HCT116 (cell line): ENCODE measurements around the gene UBAC2. TPM values are rescaled to one million over a fixed set of nuclear protein-coding genes. Genes with fewer than 3 reads are reported as not detected.

ENCODE experiments used
- ATAC-seq: fragments of 200-7000 bp; cut with Tn5 transposase; 2 replicates; pipeline ENCODE4 v1.9.1; 2020; ENCODE audit warnings: mild to moderate bottlenecking, moderate library complexity
- BruUV-seq: library from RNA; stranded (reverse); fragments of 400-500 nt; replicated peaks from 2 replicates; lab custom pipeline; 2021; lab: Mats Ljungman, UMichigan
- CTCF ChIA-PET: fragments of 300-600 bp; sonication (Branson Sonifier 250); formaldehyde crosslinking; loops from one replicate; lab custom pipeline; 2021; ENCODE audit warnings: antibody characterized with exemption; lab: Charles Lee
- POLR2A ChIA-PET: fragments of 300-600, 350-600 bp; sonication (Branson Sonifier 250); formaldehyde crosslinking; loops from one replicate; lab custom pipeline; 2021; ENCODE audit warnings: antibody characterized with exemption; lab: Charles Lee
- RAD21 ChIA-PET, 2 experiments: fragments of 300-600 bp; sonication (Branson Sonifier 250); formaldehyde crosslinking; loops; one replicate each; lab custom pipeline; 2023; ENCODE audit warnings: low total read pairs in 2 of 2; ENCODE audit not compliant: uncharacterized antibody in 2 of 2, unreplicated experiment in 2 of 2, low non-redundant PET in 1 of 2; lab: Charles Lee
- DNase-seq: peaks from one replicate; pipeline ENCODE4 v3.0.0-alpha.2; 2010; ENCODE audit warnings: low read depth, low spot score
- H2AFZ ChIP-seq: fragments of 200-600 bp; shearing (Covaris generic), sonication (generic); 2 replicates; pipeline ENCODE4 v1.6.1; 2017; ENCODE audit warnings: low read depth, mixed run types, mixed read lengths, antibody characterized with exemption, low read length; ENCODE audit not compliant: poor library complexity, severe bottlenecking
- H3K27ac ChIP-seq: 2 replicates; pipeline ENCODE4 v1.5.1; 2012; ENCODE audit warnings: low read depth, low read length
- H3K27me3 ChIP-seq: fragments of 200-600 bp; sonication (generic); 2 replicates; pipeline ENCODE4 v1.6.1; 2016; ENCODE audit warnings: mixed run types, low read length, mixed read lengths; ENCODE audit not compliant: insufficient read depth
- H3K36me3 ChIP-seq, 2 experiments: fragments of 200-500 bp in 1 of 2; fragments of 200-600 bp in 1 of 2; sonication (Bioruptor generic) in 1 of 2; sonication (generic) in 1 of 2; 2 replicates each; pipeline versions ENCODE4 v1.5.1 to v1.6.1; 2014 to 2016; ENCODE audit warnings: low read length in 2 of 2, inconsistent platforms in 1 of 2, mixed read lengths in 1 of 2, mixed run types in 1 of 2; ENCODE audit not compliant: insufficient read depth in 2 of 2, control insufficient read depth in 1 of 2
- H3K4me1 ChIP-seq, 2 experiments: fragments of 200-600 bp in 1 of 2; sonication (generic) in 1 of 2; 2 replicates each; pipeline versions ENCODE4 v1.5.1 to v1.6.1; 2012 to 2017; ENCODE audit warnings: low read length in 2 of 2, inconsistent platforms in 1 of 2, mild to moderate bottlenecking in 1 of 2, mixed read lengths in 1 of 2, mixed run types in 1 of 2, moderate library complexity in 1 of 2; ENCODE audit not compliant: insufficient read depth in 2 of 2, control insufficient read depth in 1 of 2
- H3K4me2 ChIP-seq: fragments of 200-600 bp; sonication (generic); 2 replicates; pipeline ENCODE4 v1.6.1; 2017; ENCODE audit warnings: mixed run types, low read length, mixed read lengths
- H3K4me3 ChIP-seq, 2 experiments: fragments of 200-600 bp in 1 of 2; sonication (generic) in 1 of 2; replicated peaks in 1 of 2; 2 replicates each; pipeline ENCODE4 v1.5.1; 2011 to 2016; ENCODE audit warnings: low read length in 2 of 2, control low read depth in 1 of 2, low read depth in 1 of 2, mild to moderate bottlenecking in 1 of 2, mixed read lengths in 1 of 2, mixed run types in 1 of 2
- H3K79me2 ChIP-seq: fragments of 200-600 bp; sonication (generic); 2 replicates; pipeline ENCODE4 v1.6.1; 2017; ENCODE audit warnings: mild to moderate bottlenecking, mixed run types, low read length, moderate library complexity, mixed read lengths; ENCODE audit not compliant: insufficient read depth
- H3K9ac ChIP-seq: fragments of 200-600 bp; sonication (generic); 2 replicates; pipeline ENCODE4 v1.6.1; 2016; ENCODE audit warnings: low read length, mixed read lengths
- H3K9me2 ChIP-seq: fragments of 200-600 bp; sonication (generic), shearing (Covaris generic); 2 replicates; pipeline ENCODE4 v1.6.1; 2017; ENCODE audit warnings: mixed run types, mild to moderate bottlenecking, moderate library complexity; ENCODE audit not compliant: insufficient read depth
- H3K9me3 ChIP-seq, 2 experiments: fragments of 200-500 bp in 1 of 2; fragments of 200-600 bp in 1 of 2; sonication (Bioruptor generic) in 1 of 2; sonication (generic) in 1 of 2; 2 replicates each; pipeline ENCODE4 v1.6.1; 2014 to 2017; ENCODE audit warnings: low read length in 2 of 2, mixed read lengths in 2 of 2, inconsistent platforms in 1 of 2, low read depth in 1 of 2, mild to moderate bottlenecking in 1 of 2, mixed run types in 1 of 2, moderate library complexity in 1 of 2; ENCODE audit not compliant: control insufficient read depth in 1 of 2, insufficient read depth in 1 of 2
- H4K20me1 ChIP-seq: fragments of 200-600 bp; sonication (generic), shearing (Covaris generic); 2 replicates; pipeline ENCODE4 v1.6.1; 2017; ENCODE audit warnings: mixed run types, mild to moderate bottlenecking, moderate library complexity; ENCODE audit not compliant: insufficient read depth
- ATF3 ChIP-seq: IDR thresholded peaks from 2 replicates; pipeline ENCODE4 v1.6.1; 2012
- CBX3 ChIP-seq: IDR thresholded peaks from 2 replicates; pipeline ENCODE4 v1.6.1; 2012; ENCODE audit warnings: low read depth
- CEBPB ChIP-seq: IDR thresholded peaks from 2 replicates; pipeline ENCODE4 v1.6.1; 2012; ENCODE audit warnings: low read depth
- CTCF ChIP-seq, 3 experiments: fragments of 200-600 bp in 1 of 3; sonication (generic) in 1 of 3; IDR thresholded peaks in 2 of 3; conservative IDR thresholded peaks in 1 of 3; 2 replicates each; pipeline ENCODE4 v1.5.1; 2012 to 2017; ENCODE audit warnings: low read depth in 2 of 3, low read length in 2 of 3, antibody characterized with exemption in 1 of 3, borderline replicate concordance in 1 of 3, control low read depth in 1 of 3, mild to moderate bottlenecking in 1 of 3, mixed read lengths in 1 of 3, mixed run types in 1 of 3, moderate library complexity in 1 of 3; ENCODE audit not compliant: insufficient read depth in 1 of 3
- EGR1 ChIP-seq: IDR thresholded peaks from 2 replicates; pipeline ENCODE4 v1.6.1; 2012; ENCODE audit warnings: low read depth
- ELF1 ChIP-seq: IDR thresholded peaks from 2 replicates; pipeline ENCODE4 v1.6.1; 2012; ENCODE audit warnings: low read depth, borderline replicate concordance
- EZH2phosphoT487 ChIP-seq: fragments of 200-600 bp; IDR thresholded peaks from 2 replicates; pipeline ENCODE4 v1.6.1; 2018; ENCODE audit warnings: antibody characterized with exemption, borderline replicate concordance
- MAX ChIP-seq: IDR thresholded peaks from 2 replicates; pipeline ENCODE4 v1.6.1; 2012
- POLR2A ChIP-seq: IDR thresholded peaks from 2 replicates; pipeline ENCODE4 v1.7.0; 2011; ENCODE audit warnings: borderline replicate concordance; ENCODE audit not compliant: insufficient read depth, insufficient read length; ENCODE audit errors: extremely low read depth
- RAD21 ChIP-seq: IDR thresholded peaks from 2 replicates; pipeline ENCODE4 v1.6.1; 2012; ENCODE audit warnings: low read depth, mild to moderate bottlenecking
- REST ChIP-seq: IDR thresholded peaks from 2 replicates; pipeline ENCODE4 v1.6.1; 2012; ENCODE audit warnings: low read depth
- SP1 ChIP-seq: IDR thresholded peaks from 2 replicates; pipeline ENCODE4 v1.6.1; 2012; ENCODE audit warnings: low read depth
- SRF ChIP-seq: IDR thresholded peaks from 2 replicates; pipeline ENCODE4 v1.6.1; 2012; ENCODE audit warnings: low read depth
- YY1 ChIP-seq: IDR thresholded peaks from 2 replicates; pipeline ENCODE4 v1.6.1; 2011; ENCODE audit warnings: low read length, low read depth, moderate library complexity, mild to moderate bottlenecking; ENCODE audit not compliant: insufficient replicate concordance; ENCODE audit errors: extremely low read depth
- ZBTB33 ChIP-seq: IDR thresholded peaks from 2 replicates; pipeline ENCODE4 v1.6.1; 2011; ENCODE audit warnings: mild to moderate bottlenecking, low read length, moderate library complexity; ENCODE audit not compliant: insufficient replicate concordance; ENCODE audit errors: extremely low read depth
- ZFX ChIP-seq: fragments of 450-650 bp; IDR thresholded peaks from 2 replicates; pipeline ENCODE4 v1.6.1; 2017
- ZNF274 ChIP-seq: fragments of 200-500 bp; sonication (Bioruptor generic); IDR thresholded peaks from 2 replicates; pipeline ENCODE4 v1.6.1; 2014; ENCODE audit warnings: mild to moderate bottlenecking, low read depth, low read length, inconsistent platforms
- intact Hi-C: fragments of 100-400 bp; cut with micrococcal nuclease; formaldehyde crosslinking; loops from 2 replicates; pipeline ENCODE4 v1.10.0; 2022
- total RNA-seq: library from RNA; stranded (reverse); gene quantifications from one replicate; pipeline ENCODE4 v1.2.1, GENCODE V29; 2021; ENCODE audit not compliant: unreplicated experiment

UBAC2 gene
- total RNA-seq, 1 experiment from 2014 or later = 67.4 TPM

GRCh38 chr13:99193152-99193551 lies 7.5 kb upstream of the UBAC2 start:
- no peaks in the 10 kb centered on the region for H3K9me3 ChIP-seq
- no peak for TF ChIP-seq REST
- no peak for TF ChIP-seq SRF
- no peak for TF ChIP-seq CBX3
- TF ChIP-seq MAX = no peak
- no peak for TF ChIP-seq CEBPB
- TF ChIP-seq EZH2phosphoT487 = no peak
- no peak for TF ChIP-seq ZBTB33
- TF ChIP-seq EGR1 = no peak
- TF ChIP-seq POLR2A = no peak
- TF ChIP-seq ELF1 = no peak
- no peak for TF ChIP-seq SP1
- TF ChIP-seq YY1 = no peak
- no peak for TF ChIP-seq ZNF274
- no peak for TF ChIP-seq RAD21
- TF ChIP-seq ZFX = no peak
- no peak for TF ChIP-seq ATF3
- TF ChIP-seq CTCF (IDR thresholded peaks at IDR 0.05 in 2 of 3, conservative IDR thresholded peaks at IDR 0.05 in 1 of 3; ENCODE audit: borderline replicate concordance in 1 of 3, insufficient read depth in 1 of 3, low read depth in 2 of 3, low read length in 2 of 3) = no peak
- CTCF ChIA-PET = interaction anchor here (1.4 kb wide), 1 partner anchor 73 kb away, joined by 4 read pairs; no protein-coding TSS in a partner anchor

More at GRCh38 chr13:99193152-99193551, 7.5 kb upstream of the UBAC2 start:
- H3K27me3 ChIP-seq = no peaks in the 10 kb centered on the region
- no peak overlapping the region for H3K4me2 ChIP-seq
- H3K27ac ChIP-seq = no peak overlapping the region
- no TSS peak for BruUV-seq
- POLR2A ChIA-PET = interaction anchor here (1.4 kb wide), 1 partner anchor 8 kb away, joined by 3 read pairs; no protein-coding TSS in a partner anchor
- intact Hi-C loops = no loop called here
- DNase-seq (no peak), ATAC-seq (no peak)
- H2AFZ ChIP-seq = no peak overlapping the region
- no peaks in the 10 kb centered on the region for H3K36me3 ChIP-seq
- H3K4me3 ChIP-seq = no peak overlapping the region
- RAD21 ChIA-PET = no interaction called here
- H3K4me1 ChIP-seq = peaks cover 23 to 39% of the 10 kb centered on the region in 2 experiments
- H3K79me2 ChIP-seq = peaks cover under 1% of the 10 kb centered on the region; the same call in 1 of the 2 replicates
- H3K9me2 ChIP-seq = no peaks in the 10 kb centered on the region
- no peak overlapping the region for H3K9ac ChIP-seq
- H4K20me1 ChIP-seq = no peaks in the 10 kb centered on the region
